Smooth muscle cell (in vitro differentiated cells): ENCODE results near the gene COA1. TPM values are rescaled to one million over a fixed set of nuclear protein-coding genes. Genes with fewer than 3 reads are reported as not detected.

Source experiments
- DNase-seq: peaks from one replicate; lab custom pipeline; 2025; ENCODE audit not compliant: unreplicated experiment; lab: John Stamatoyannopoulos, UW
- H2AFZ ChIP-seq: fragments of 200-600 bp; sonication (generic); 2 replicates; pipeline ENCODE4 v1.6.0; 2016; ENCODE audit warnings: antibody characterized with exemption, low read depth, mild to moderate bottlenecking
- H3F3A ChIP-seq: fragments of 200-600 bp; sonication (generic); 2 replicates; pipeline ENCODE4 v1.6.0; 2017; ENCODE audit warnings: antibody characterized with exemption, low read depth
- H3K27ac ChIP-seq: fragments of 200-600 bp; sonication (generic); 2 replicates; pipeline ENCODE4 v1.5.1; 2016; ENCODE audit warnings: low read depth, mild to moderate bottlenecking
- H3K27me3 ChIP-seq: fragments of 200-600 bp; sonication (generic); 2 replicates; pipeline ENCODE4 v1.6.1; 2016; ENCODE audit warnings: low read depth, mild to moderate bottlenecking
- H3K36me3 ChIP-seq: fragments of 200-600 bp; sonication (generic); 2 replicates; pipeline ENCODE4 v1.5.1; 2016; ENCODE audit warnings: low read depth
- H3K4me1 ChIP-seq: fragments of 200-600 bp; sonication (generic); 2 replicates; pipeline ENCODE4 v1.5.1; 2016; ENCODE audit warnings: low read depth
- H3K4me2 ChIP-seq: fragments of 200-600 bp; sonication (generic); 2 replicates; pipeline ENCODE4 v1.6.0; 2016; ENCODE audit warnings: mild to moderate bottlenecking
- H3K4me3 ChIP-seq: fragments of 200-600 bp; sonication (generic); 2 replicates; pipeline ENCODE4 v1.5.1; 2016; ENCODE audit warnings: mild to moderate bottlenecking
- H3K79me2 ChIP-seq: fragments of 200-600 bp; sonication (generic); 2 replicates; pipeline ENCODE4 v1.6.0; 2016; ENCODE audit warnings: low read depth, mild to moderate bottlenecking
- H3K9ac ChIP-seq: fragments of 200-600 bp; sonication (generic); 2 replicates; pipeline ENCODE4 v1.6.0; 2016; ENCODE audit warnings: low read depth
- H3K9me3 ChIP-seq: fragments of 200-600 bp; sonication (generic); replicated peaks from 2 replicates; pipeline ENCODE4 v1.5.1; 2016; ENCODE audit warnings: low read depth
- H4K20me1 ChIP-seq: fragments of 200-600 bp; sonication (generic); 2 replicates; pipeline ENCODE4 v1.6.0; 2016; ENCODE audit warnings: low read depth
- CTCF ChIP-seq: fragments of 200-600 bp; sonication (generic); IDR thresholded peaks from 2 replicates; pipeline ENCODE4 v1.5.1; 2017; ENCODE audit warnings: borderline replicate concordance, mild to moderate bottlenecking, antibody characterized with exemption; ENCODE audit not compliant: insufficient read depth, poor library complexity, severe bottlenecking
- WGBS: methylation state at CpG from one replicate; pipeline ENCODE4 v1.1.7; 2016; ENCODE audit warnings: low lambda C conversion rate; 5-methylcytosine and 5-hydroxymethylcytosine counted together
- polyA plus RNA-seq: library from polyadenylated mRNA; unstranded; fragments of >200 nt; fragmentation: Nextera tagmentation; extraction: Ambion mirVana; gene quantifications from 2 replicates; pipeline ENCODE4 v1.2.1, GENCODE V29; 2016
- total RNA-seq: library from RNA; depleted of rRNA; stranded (reverse); fragments of >200 nt; gene quantifications from 2 replicates; pipeline ENCODE4 v1.2.3, GENCODE V29; 2014

The COA1 gene
- total and polyA plus RNA-seq, 2 experiments from 2014 or later = 63.1 to 67.5 TPM

GRCh38 chr7:43616977-43617376 lies 112.3 kb downstream of the COA1 start:
- no peak overlapping the region for H3K4me2 ChIP-seq
- 100% methylated on average over 4 of the region's 4 CpGs for WGBS
- no peak overlapping the region for H3K9ac ChIP-seq
- DNase-seq = no peak
- no peak for TF ChIP-seq CTCF
- H3K36me3 ChIP-seq = no peaks in the 10 kb centered on the region
- H4K20me1 ChIP-seq = peaks cover 18% of the 10 kb centered on the region
- H2AFZ ChIP-seq = no peak overlapping the region
- no peak overlapping the region for H3K4me3 ChIP-seq
- no peaks in the 10 kb centered on the region for H3K27me3 ChIP-seq
- H3K79me2 ChIP-seq = no peaks in the 10 kb centered on the region
- peaks cover 8% of the 10 kb centered on the region for H3K4me1 ChIP-seq
- peaks cover 4% of the 10 kb centered on the region for H3F3A ChIP-seq
- no peaks in the 10 kb centered on the region for H3K9me3 ChIP-seq
- no peak overlapping the region for H3K27ac ChIP-seq

GRCh38 chr7:43615558-43616145 lies 113.7 kb downstream of the COA1 start:
- H3K9me3 ChIP-seq = no peaks in the 10 kb centered on the region
- no peak overlapping the region for H3K27ac ChIP-seq
- H3K4me3 ChIP-seq = no peak overlapping the region
- no peak overlapping the region for H3K4me2 ChIP-seq
- no peaks in the 10 kb centered on the region for H3K27me3 ChIP-seq
- no peak overlapping the region for H3K9ac ChIP-seq
- peaks cover 15% of the 10 kb centered on the region for H4K20me1 ChIP-seq
- no peak for TF ChIP-seq CTCF
- no peaks in the 10 kb centered on the region for H3K79me2 ChIP-seq
- H3F3A ChIP-seq = peaks cover 4% of the 10 kb centered on the region
- no peak for DNase-seq
- H3K4me1 ChIP-seq = peaks cover 8% of the 10 kb centered on the region
- H3K36me3 ChIP-seq = no peaks in the 10 kb centered on the region
- H2AFZ ChIP-seq = no peak overlapping the region
- WGBS = 71% methylated on average over 7 of the region's 7 CpGs

GRCh38 chr7:43612599-43613589 lies 116.4 kb downstream of the COA1 start:
- Histone ChIP-seq H3K4me2 (peak overlapping the region; percentile 5), H3K79me2 (no peaks in the 10 kb centered on the region), H3K27ac (peak overlapping the region; percentile 8), H3K27me3 (no peaks in the 10 kb centered on the region), H3F3A (peaks cover 4% of the 10 kb centered on the region), H3K9ac (no peak overlapping the region), H3K9me3 (no peaks in the 10 kb centered on the region), H4K20me1 (peaks cover 7% of the 10 kb centered on the region), H3K4me1 (no peaks in the 10 kb centered on the region), H3K4me3 (no peak overlapping the region), H3K36me3 (no peaks in the 10 kb centered on the region), H2AFZ (no peak overlapping the region)
- no peak for TF ChIP-seq CTCF
- 53% methylated on average over 3 of the region's 3 CpGs for WGBS
- DNase-seq = no peak
